BLaER1 treated with 17β-estradiol and CSF1 and Interleukin-3, amounts not matched to agents 10 nM and 100 nM (cell line): ENCODE measurements around the gene FICD.

Experiments
- H3K27ac ChIP-seq, 11 experiments: shearing (Covaris generic); formaldehyde crosslinking; 2 replicates each; pipeline ENCODE4 v1.8.1; 2022
- H3K27me3 ChIP-seq, 11 experiments: shearing (Covaris generic); formaldehyde crosslinking; 2 replicates each; pipeline ENCODE4 v1.8.1; 2022
- H3K36me3 ChIP-seq, 11 experiments: shearing (Covaris generic); formaldehyde crosslinking; 2 replicates each; pipeline ENCODE4 v1.8.1; 2022
- H3K4me1 ChIP-seq, 10 experiments: shearing (Covaris generic); formaldehyde crosslinking; 2 replicates each; pipeline ENCODE4 v1.8.1; 2022
- H3K4me2 ChIP-seq, 11 experiments: shearing (Covaris generic); formaldehyde crosslinking; 2 replicates each; pipeline ENCODE4 v1.8.1; 2022
- H3K4me3 ChIP-seq, 10 experiments: shearing (Covaris generic); formaldehyde crosslinking; 2 replicates each; pipeline ENCODE4 v1.8.1; 2022
- H3K9ac ChIP-seq, 11 experiments: shearing (Covaris generic); formaldehyde crosslinking; 2 replicates each; pipeline ENCODE4 v1.8.1; 2022
- H3K9me3 ChIP-seq, 11 experiments: shearing (Covaris generic); formaldehyde crosslinking; replicated peaks in 1 of 11; 2 replicates each; pipeline ENCODE4 v1.8.1; 2022
- H4K20me1 ChIP-seq, 11 experiments: shearing (Covaris generic); formaldehyde crosslinking; 2 replicates each; pipeline ENCODE4 v1.8.1; 2022
- Cebpa-rat ChIP-seq, 11 experiments: shearing (Covaris generic); IDR thresholded peaks; 2 replicates each; pipeline ENCODE4 v1.8.1; 2022

Gene FICD

DNA sequence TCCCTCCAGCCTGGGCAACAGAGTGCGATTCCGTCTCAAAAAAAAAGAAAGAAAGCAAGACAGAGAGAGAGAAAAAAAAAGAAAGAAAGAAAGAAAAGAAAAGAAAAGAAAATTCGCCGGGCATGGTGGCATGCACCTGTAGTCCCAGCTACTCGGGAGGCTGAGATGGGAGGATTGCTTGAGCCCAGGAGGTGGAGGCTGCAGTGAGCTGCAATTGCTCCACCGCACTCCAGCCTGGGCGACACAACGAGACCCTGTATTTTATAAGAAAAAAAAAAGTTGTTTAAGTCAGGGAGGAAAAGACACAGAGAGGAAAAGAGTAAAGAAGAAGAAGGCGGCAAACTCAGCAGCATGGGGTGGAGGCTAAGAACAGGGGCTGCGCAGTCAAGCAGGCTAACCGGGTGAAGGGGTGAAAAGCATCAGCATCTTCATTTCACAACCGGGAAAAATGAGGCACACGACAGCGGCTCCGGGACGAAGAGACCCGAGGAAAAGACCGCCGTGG, 557 bp upstream of the FICD start:
- H3K27ac ChIP-seq, result peak overlapping the region in 3 of 11 experiments; percentile 38 to 85 (median 39); a peak in 4 of 22 replicates
- H3K9ac ChIP-seq, result peak overlapping the region in 9 of 11 experiments; percentile 24 to 91 (median 86); a peak in 12 of 22 replicates
- H3K27me3 ChIP-seq, result no peaks in the 10 kb centered on the region
- H3K4me1 ChIP-seq, result peaks cover 8 to 31% (median 21%) of the 10 kb centered on the region in 10 experiments
- 0 out of 22 replicates have a peak, but pooled peaks cover 0 to 4% (median 0%) of the 10 kb centered on the region in 11 experiments for H3K9me3 ChIP-seq
- H4K20me1 ChIP-seq, result peaks cover 4 to 42% (median 34%) of the 10 kb centered on the region in 11 experiments; a peak in 19 of 22 replicates
- peaks cover 17 to 28% (median 22%) of the 10 kb centered on the region in 11 experiments for H3K36me3 ChIP-seq
- H3K4me3 ChIP-seq, result peak overlapping the region; percentile 73 to 92 (median 86)
- TF ChIP-seq Cebpa-rat (IDR thresholded peaks at IDR 0.05), result no peak
- peak overlapping the region; percentile 51 to 99 (median 93) for H3K4me2 ChIP-seq

- Histone ChIP-seq H4K20me1 (peaks cover 18 to 56% (median 48%) of the 10 kb centered on the region in 11 experiments; a peak in 20 of 22 replicates), H3K9ac (peak overlapping the region; percentile 76 to 91 (median 87)), H3K27ac (peak overlapping the region; percentile 61 to 88 (median 80); a peak in 19 of 22 replicates), H3K27me3 (no peaks in the 10 kb centered on the region), H3K9me3 (no peaks in the 10 kb centered on the region), H3K4me3 (peak overlapping the region; percentile 73 to 92 (median 86)), H3K36me3 (peaks cover 31 to 42% (median 36%) of the 10 kb centered on the region in 11 experiments), H3K4me2 (peak overlapping the region; percentile 90 to 99 (median 96)), H3K4me1 (peaks cover 8 to 31% (median 21%) of the 10 kb centered on the region in 10 experiments)
- no peak for TF ChIP-seq Cebpa-rat (IDR thresholded peaks at IDR 0.05)
Observed at GRCh38 chr12:108515916-108516315, 839 bp downstream of the FICD start.

- H3K4me2 ChIP-seq, result peak overlapping the region; percentile 90 to 99 (median 96); a peak in 18 of 22 replicates
Observed at GRCh38 chr12:108516511-108517275, 1.6 kb downstream of the FICD start.

DNA sequence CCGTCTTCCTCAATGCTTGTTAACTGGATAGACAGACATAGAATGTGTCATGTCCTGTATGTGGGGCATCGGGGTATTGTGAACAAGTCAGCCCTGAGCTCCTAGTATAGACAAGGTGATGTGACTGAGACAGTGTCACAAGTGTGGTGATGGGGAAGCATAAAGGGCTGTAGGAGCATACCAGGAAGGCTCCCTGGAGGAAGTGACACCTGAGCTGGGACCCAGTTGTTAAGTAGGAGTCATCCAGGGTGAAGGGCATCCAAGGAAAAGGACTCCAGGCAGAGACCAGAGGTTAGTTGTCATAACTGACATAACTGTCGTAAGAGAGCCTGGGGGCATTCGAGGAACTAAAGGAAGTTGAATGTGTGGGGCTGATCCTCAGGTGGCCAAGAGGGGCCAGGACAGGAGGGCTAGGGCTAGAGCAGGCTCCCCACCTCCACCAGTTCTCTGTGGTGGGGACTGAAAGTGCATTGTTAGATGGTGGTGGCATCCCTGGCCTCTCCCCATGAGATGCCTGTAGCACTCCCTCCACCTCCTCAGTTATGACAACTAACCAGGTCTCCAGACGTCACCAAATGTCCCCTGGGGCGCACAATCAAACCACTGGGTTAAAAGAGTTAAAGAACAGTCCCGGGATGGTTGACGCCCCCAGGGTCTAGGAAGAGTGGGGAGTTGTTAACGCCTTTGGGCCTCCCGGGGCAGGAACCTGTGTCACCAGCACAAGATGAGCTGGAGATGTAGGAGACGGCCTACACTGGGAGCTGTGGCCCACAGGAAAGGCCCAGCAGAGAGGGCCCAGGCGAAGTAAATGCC, 2.4 kb downstream of the FICD start:
- Histone ChIP-seq H3K4me2 (peak overlapping the region in 4 of 11 experiments; percentile 4 to 16 (median 12); a peak in 4 of 22 replicates), H4K20me1 (peaks cover 32 to 71% (median 62%) of the 10 kb centered on the region in 11 experiments; a peak in 21 of 22 replicates), H3K9me3 (no peaks in the 10 kb centered on the region), H3K9ac (peak overlapping the region in 1 of 11 experiments; percentile 14; a peak in 2 of 22 replicates), H3K27ac (no peak overlapping the region), H3K4me1 (peaks cover 8 to 31% (median 21%) of the 10 kb centered on the region in 10 experiments), H3K36me3 (peaks cover 46 to 58% (median 52%) of the 10 kb centered on the region in 11 experiments), H3K27me3 (no peaks in the 10 kb centered on the region), H3K4me3 (no peak overlapping the region)
- TF ChIP-seq Cebpa-rat (IDR thresholded peaks at IDR 0.05), result no peak

More at GRCh38 chr12:108516511-108517275, 1.6 kb downstream of the FICD start:
- H4K20me1 ChIP-seq, result peaks cover 24 to 63% (median 56%) of the 10 kb centered on the region in 11 experiments; a peak in 21 of 22 replicates
- no peaks in the 10 kb centered on the region for H3K27me3 ChIP-seq
- H3K9me3 ChIP-seq, result no peaks in the 10 kb centered on the region
- peak overlapping the region in 5 of 11 experiments; percentile 86 to 91 (median 89); a peak in 5 of 22 replicates for H3K9ac ChIP-seq
- peaks cover 38 to 50% (median 44%) of the 10 kb centered on the region in 11 experiments for H3K36me3 ChIP-seq
- peak overlapping the region in 3 of 10 experiments; percentile 87 to 92 (median 88); a peak in 4 of 20 replicates for H3K4me3 ChIP-seq
- peaks cover 8 to 31% (median 21%) of the 10 kb centered on the region in 10 experiments for H3K4me1 ChIP-seq
- peak overlapping the region in 1 of 11 experiments; percentile 85; a peak in 1 of 22 replicates for H3K27ac ChIP-seq
- no peak for TF ChIP-seq Cebpa-rat (IDR thresholded peaks at IDR 0.05)

GRCh38 chr12:108518101-108518715, 3.1 kb downstream of the FICD start:
- Histone ChIP-seq H3K36me3 (peaks cover 54 to 65% (median 59%) of the 10 kb centered on the region in 11 experiments), H3K9me3 (no peaks in the 10 kb centered on the region), H3K27me3 (no peaks in the 10 kb centered on the region), H3K4me2 (peak overlapping the region in 4 of 11 experiments; percentile 4 to 16 (median 12); a peak in 3 of 22 replicates), H3K27ac (no peak overlapping the region), H3K4me3 (no peak overlapping the region), H3K9ac (no peak overlapping the region), H3K4me1 (peaks cover 8 to 31% (median 21%) of the 10 kb centered on the region in 10 experiments), H4K20me1 (peaks cover 38 to 79% (median 70%) of the 10 kb centered on the region in 11 experiments; a peak in 21 of 22 replicates)
- no peak for TF ChIP-seq Cebpa-rat (IDR thresholded peaks at IDR 0.05)

GRCh38 chr12:108518716-108519496, 3.8 kb downstream of the FICD start:
- no peak overlapping the region for H3K4me3 ChIP-seq
- H3K36me3 ChIP-seq, result peaks cover 61 to 72% (median 66%) of the 10 kb centered on the region in 11 experiments
- H3K27me3 ChIP-seq, result no peaks in the 10 kb centered on the region
- no peak overlapping the region for H3K9ac ChIP-seq
- no peak overlapping the region for H3K27ac ChIP-seq
- no peaks in the 10 kb centered on the region for H3K9me3 ChIP-seq
- peaks cover 44 to 86% (median 75%) of the 10 kb centered on the region in 11 experiments; a peak in 21 of 22 replicates for H4K20me1 ChIP-seq
- no peak for TF ChIP-seq Cebpa-rat (IDR thresholded peaks at IDR 0.05)
- no peak overlapping the region for H3K4me2 ChIP-seq
- peaks cover 8 to 31% (median 21%) of the 10 kb centered on the region in 10 experiments for H3K4me1 ChIP-seq

- Histone ChIP-seq H3K9me3 (no peaks in the 10 kb centered on the region), H3K4me2 (no peak overlapping the region), H3K9ac (no peak overlapping the region), H3K36me3 (peaks cover 67 to 79% (median 73%) of the 10 kb centered on the region in 11 experiments), H3K27ac (no peak overlapping the region), H4K20me1 (peaks cover 45 to 92% (median 82%) of the 10 kb centered on the region in 11 experiments; a peak in 21 of 22 replicates), H3K27me3 (no peaks in the 10 kb centered on the region), H3K4me1 (peaks cover 8 to 27% (median 21%) of the 10 kb centered on the region in 10 experiments), H3K4me3 (no peak overlapping the region)
- TF ChIP-seq Cebpa-rat (IDR thresholded peaks at IDR 0.05), result no peak
Observed at GRCh38 chr12:108519558-108519957, 4.5 kb downstream of the FICD start.
